Activated CD8-positive, alpha-beta T cell treated with anti-CD3 and anti-CD28 coated beads for 36 hours (primary cell): ENCODE data around the gene BIRC2. TPM values are rescaled to one million over a fixed set of nuclear protein-coding genes. Genes with fewer than 3 reads are reported as not detected.

ENCODE experiments used
- ATAC-seq: fragments of 200-7000 bp; cut with Tn5 transposase; one replicate; pipeline ENCODE4 v1.10.0; 2021; ENCODE audit warnings: mild to moderate bottlenecking, moderate library complexity
- CTCF ChIA-PET: fragments of 350-600 bp; sonication (Branson Sonifier 250); formaldehyde crosslinking; loops from one replicate; lab custom pipeline; 2021; ENCODE audit warnings: antibody characterized with exemption; lab: Charles Lee
- POLR2A ChIA-PET: fragments of 350-600 bp; sonication (Branson Sonifier 250); formaldehyde crosslinking; loops from one replicate; lab custom pipeline; 2021; ENCODE audit warnings: antibody characterized with exemption; lab: Charles Lee
- DNase-seq: peaks from one replicate; pipeline ENCODE4 v3.0.0-alpha.2; 2020
- H3K27ac Mint-ChIP-seq: one replicate; pipeline ENCODE4 v1.8.0; 2021; ENCODE audit warnings: mild to moderate bottlenecking, mixed read lengths
- H3K27me3 Mint-ChIP-seq: one replicate; pipeline ENCODE4 v1.8.0; 2021; ENCODE audit warnings: mixed read lengths
- H3K36me3 Mint-ChIP-seq: one replicate; pipeline ENCODE4 v1.8.0; 2021; ENCODE audit warnings: low read depth, mixed read lengths
- H3K4me1 Mint-ChIP-seq: one replicate; pipeline ENCODE4 v1.8.0; 2021; ENCODE audit warnings: low read depth, mixed read lengths
- H3K4me3 Mint-ChIP-seq: one replicate; pipeline ENCODE4 v1.8.0; 2021; ENCODE audit warnings: mild to moderate bottlenecking, moderate library complexity, mixed read lengths
- H3K9me3 Mint-ChIP-seq: one replicate; pipeline ENCODE4 v1.8.0; 2021; ENCODE audit warnings: mixed read lengths
- intact Hi-C: fragments of 100-400 bp; cut with micrococcal nuclease; formaldehyde crosslinking; loops from one replicate; pipeline ENCODE4 v1.10.0; 2022
- total RNA-seq, 2 experiments: library from RNA; stranded (reverse); gene quantifications; one replicate each; pipeline ENCODE4 v1.2.3, GENCODE V29; 2021
- TF ChIP-seq, protein P1 (sequence below): fragments of 200-600 bp; IDR thresholded peaks from one replicate; pipeline ENCODE4 v1.8.0; 2022; ENCODE audit warnings: antibody characterized with exemption, mild to moderate bottlenecking

BIRC2 gene
- total RNA-seq, 2 experiments from 2014 or later = 29.8 to 32.9 TPM

DNA sequence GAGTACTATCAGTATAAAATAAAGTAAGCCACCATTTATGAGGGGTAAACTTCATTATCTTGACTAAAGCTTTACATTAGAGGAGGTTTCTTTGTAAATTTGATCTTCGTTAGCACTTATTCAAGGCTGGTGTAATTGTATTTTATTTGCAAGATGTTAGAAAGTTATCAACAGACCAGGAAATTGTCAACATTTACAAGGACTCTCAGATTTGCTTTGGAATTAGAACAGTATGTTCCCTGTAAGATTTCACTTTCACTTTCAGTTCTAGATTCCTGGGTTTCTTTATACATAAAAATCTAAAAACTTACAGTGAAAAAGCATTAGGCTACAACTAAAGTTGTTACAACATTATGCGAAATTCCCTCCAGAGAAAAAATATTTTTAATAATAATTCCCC lies 34.3 kb upstream of the BIRC2 start:
- Mint-ChIP-seq H3K9me3 (peaks cover 6% of the 10 kb centered on the region), H3K4me1 (peaks cover 46% of the 10 kb centered on the region), H3K36me3 (peaks cover 11% of the 10 kb centered on the region), H3K4me3 (peak overlapping the region; percentile 56), H3K27ac (peak overlapping the region; percentile 85), H3K27me3 (no peaks in the 10 kb centered on the region)
- no peak for DNase-seq
- intact Hi-C loops = no loop called here
- ChIA-PET POLR2A (interaction anchor here (0.6 kb wide), 1 partner anchor 25 kb away, joined by 3 read pairs; no protein-coding TSS in a partner anchor), CTCF (interaction anchor here (0.8 to 17.7 kb wide), 6 partner anchors 13 to 353 kb away, joined by 3 to 403 read pairs (median 6); no protein-coding TSS in a partner anchor)
- no peak for ATAC-seq
- TF ChIP-seq, protein P1, sequence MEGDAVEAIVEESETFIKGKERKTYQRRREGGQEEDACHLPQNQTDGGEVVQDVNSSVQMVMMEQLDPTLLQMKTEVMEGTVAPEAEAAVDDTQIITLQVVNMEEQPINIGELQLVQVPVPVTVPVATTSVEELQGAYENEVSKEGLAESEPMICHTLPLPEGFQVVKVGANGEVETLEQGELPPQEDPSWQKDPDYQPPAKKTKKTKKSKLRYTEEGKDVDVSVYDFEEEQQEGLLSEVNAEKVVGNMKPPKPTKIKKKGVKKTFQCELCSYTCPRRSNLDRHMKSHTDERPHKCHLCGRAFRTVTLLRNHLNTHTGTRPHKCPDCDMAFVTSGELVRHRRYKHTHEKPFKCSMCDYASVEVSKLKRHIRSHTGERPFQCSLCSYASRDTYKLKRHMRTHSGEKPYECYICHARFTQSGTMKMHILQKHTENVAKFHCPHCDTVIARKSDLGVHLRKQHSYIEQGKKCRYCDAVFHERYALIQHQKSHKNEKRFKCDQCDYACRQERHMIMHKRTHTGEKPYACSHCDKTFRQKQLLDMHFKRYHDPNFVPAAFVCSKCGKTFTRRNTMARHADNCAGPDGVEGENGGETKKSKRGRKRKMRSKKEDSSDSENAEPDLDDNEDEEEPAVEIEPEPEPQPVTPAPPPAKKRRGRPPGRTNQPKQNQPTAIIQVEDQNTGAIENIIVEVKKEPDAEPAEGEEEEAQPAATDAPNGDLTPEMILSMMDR = no peak

DNA sequence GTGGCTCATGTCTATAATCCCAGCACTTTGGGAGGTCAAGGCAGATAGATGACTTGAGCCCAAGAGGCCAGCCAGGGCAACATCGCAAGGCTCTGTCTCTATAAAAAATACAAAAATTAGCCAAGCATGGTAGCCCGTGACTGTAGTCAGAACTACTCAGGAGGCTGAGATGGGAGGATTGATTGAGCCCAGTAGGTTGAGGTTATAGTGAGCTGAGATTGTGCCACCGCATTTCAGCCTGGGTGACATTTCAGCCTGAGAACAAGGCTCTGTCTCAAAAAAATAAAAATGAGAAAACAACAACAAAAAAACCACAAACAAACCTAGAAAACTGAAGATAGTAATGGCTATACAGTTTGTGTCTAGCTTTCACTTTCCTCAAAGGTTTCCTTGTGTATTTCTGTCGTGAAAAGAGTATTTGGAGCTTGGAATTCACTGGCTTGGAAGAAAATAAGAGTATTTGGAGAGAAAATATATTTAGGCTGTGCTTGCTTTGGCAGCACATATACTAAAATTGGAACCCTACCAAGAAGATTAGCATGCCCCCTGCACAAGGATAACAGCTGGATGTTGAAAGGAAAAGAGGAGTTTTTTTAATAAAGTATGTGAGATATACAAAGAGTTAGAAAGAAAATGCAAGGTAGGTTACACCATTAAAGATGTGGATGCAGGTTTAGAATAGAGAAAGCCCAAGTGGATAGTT lies 33.6 kb upstream of the BIRC2 start:
- ChIA-PET CTCF (interaction anchor here (0.8 to 17.7 kb wide), 4 partner anchors 10 to 35 kb away, joined by 3 to 403 read pairs (median 5); no protein-coding TSS in a partner anchor), POLR2A (interaction anchor here (1.3 kb wide), 1 partner anchor 11 kb away, joined by 4 read pairs; no protein-coding TSS in a partner anchor)
- Mint-ChIP-seq H3K36me3 (peaks cover 15% of the 10 kb centered on the region), H3K9me3 (peaks cover 6% of the 10 kb centered on the region), H3K4me3 (peak overlapping the region; percentile 56), H3K4me1 (peaks cover 42% of the 10 kb centered on the region), H3K27ac (peak overlapping the region; percentile 85), H3K27me3 (no peaks in the 10 kb centered on the region)
- ATAC-seq (no peak), DNase-seq (no peak)
- intact Hi-C loops = no loop called here
- TF ChIP-seq, protein P1 = no peak

DNA sequence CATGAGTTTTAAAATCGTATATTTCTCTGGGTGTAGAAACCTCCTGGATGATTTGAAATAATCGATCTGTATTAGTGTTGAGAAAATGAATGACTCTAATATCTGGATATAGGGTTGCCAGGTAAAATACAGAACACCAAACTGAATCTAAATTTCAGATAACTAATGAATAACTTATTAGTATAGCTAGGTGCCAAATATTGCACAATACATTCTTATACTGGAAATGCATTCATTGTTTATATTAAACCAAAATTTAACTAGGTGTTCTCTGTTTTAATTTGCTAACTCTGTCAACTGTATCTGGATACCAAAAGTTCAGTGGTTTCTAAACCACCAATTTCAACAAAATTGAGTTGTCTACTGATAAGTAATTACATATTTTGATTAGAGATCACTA lies 32.2 kb upstream of the BIRC2 start:
- no peak for DNase-seq
- intact Hi-C loops = no loop called here
- TF ChIP-seq, protein P1 = no peak
- Mint-ChIP-seq H3K4me3 (no peak overlapping the region), H3K27me3 (no peaks in the 10 kb centered on the region), H3K4me1 (peaks cover 48% of the 10 kb centered on the region), H3K36me3 (peaks cover 28% of the 10 kb centered on the region), H3K9me3 (peaks cover 2% of the 10 kb centered on the region), H3K27ac (peak overlapping the region; percentile 82)
- CTCF ChIA-PET = interaction anchor here (1.0 to 17.7 kb wide), 4 partner anchors 8 to 46 kb away, joined by 3 to 403 read pairs (median 14); no protein-coding TSS in a partner anchor
- POLR2A ChIA-PET = interaction anchor here (1.9 kb wide), 1 partner anchor 21 kb away, joined by 10 read pairs; no protein-coding TSS in a partner anchor
- ATAC-seq = no peak

DNA sequence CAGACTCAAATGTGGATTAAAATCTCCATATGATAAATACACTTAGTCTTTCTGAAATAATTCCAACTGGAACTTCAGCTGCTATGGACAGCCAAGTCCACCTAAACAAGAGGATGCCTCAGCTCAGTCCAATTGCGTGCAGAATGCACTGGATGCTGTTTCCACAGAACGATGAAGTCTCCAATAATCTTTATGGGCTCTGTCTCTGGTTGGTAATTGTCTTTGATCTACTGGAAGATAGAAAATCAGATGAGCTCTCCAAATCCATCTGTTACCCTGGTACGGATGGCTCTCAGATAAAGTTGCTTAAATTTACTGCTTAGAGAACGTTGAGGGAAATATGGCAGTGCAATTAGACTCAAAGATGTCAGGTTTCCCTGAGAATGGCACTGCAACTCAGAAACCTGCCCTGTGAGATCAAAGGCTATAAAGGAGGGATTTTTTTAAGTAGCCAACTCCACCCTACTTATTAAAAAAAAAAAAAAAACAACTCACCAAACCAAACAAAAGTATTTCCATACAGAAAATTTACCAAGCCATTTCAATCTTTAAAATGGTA lies 30.6 kb upstream of the BIRC2 start:
- peak overlapping the region; percentile 99 for H3K27ac Mint-ChIP-seq
- H3K9me3 Mint-ChIP-seq = no peaks in the 10 kb centered on the region
- POLR2A ChIA-PET = interaction anchor here (1.0 to 1.9 kb wide), 3 partner anchors 21 to 28 kb away, joined by 3 to 10 read pairs (median 3); no protein-coding TSS in a partner anchor
- DNase-seq (no peak), ATAC-seq (no peak)
- CTCF ChIA-PET = interaction anchor here (0.8 to 17.7 kb wide), 8 partner anchors 10 to 201 kb away, joined by 3 to 403 read pairs (median 3); no protein-coding TSS in a partner anchor
- peaks cover 57% of the 10 kb centered on the region for H3K4me1 Mint-ChIP-seq
- peak overlapping the region; percentile 100 for H3K4me3 Mint-ChIP-seq
- no peaks in the 10 kb centered on the region for H3K27me3 Mint-ChIP-seq
- TF ChIP-seq, protein P1 = no peak
- intact Hi-C loops = loop anchor here (2.0 kb wide), 1 partner anchor 28 kb away; no protein-coding TSS in a partner anchor
- peaks cover 41% of the 10 kb centered on the region for H3K36me3 Mint-ChIP-seq
